D721Med (cell line): ENCODE results near the gene TMEM231.

ENCODE experiments used
- DNase-seq: peaks from one replicate; pipeline ENCODE4 v3.0.0; 2011; ENCODE audit warnings: low spot score; ENCODE audit not compliant: insufficient read length
- FAIRE-seq: peaks from 2 replicates; lab custom pipeline; 2011; peaks lifted over from hg19 to GRCh38; lab: Jason Lieb, UNC
- CTCF ChIP-seq: IDR thresholded peaks from 2 replicates; pipeline ENCODE4 v1.5.1; 2012; ENCODE audit warnings: mild to moderate bottlenecking, control low read depth; ENCODE audit not compliant: insufficient read depth; ENCODE audit errors: missing control alignments

TMEM231 gene

GRCh38 chr16:75566040-75566757 lies 10.1 kb upstream of the TMEM231 start, which contains the start of gene GABARAPL2:
GABARAPL2 (plus strand) TSS chr16:75566379; CDS start chr16:75566487, 108 bp downstream.
- no peak for TF ChIP-seq CTCF
- DNase-seq (no peak), FAIRE-seq (no peak)

DNA sequence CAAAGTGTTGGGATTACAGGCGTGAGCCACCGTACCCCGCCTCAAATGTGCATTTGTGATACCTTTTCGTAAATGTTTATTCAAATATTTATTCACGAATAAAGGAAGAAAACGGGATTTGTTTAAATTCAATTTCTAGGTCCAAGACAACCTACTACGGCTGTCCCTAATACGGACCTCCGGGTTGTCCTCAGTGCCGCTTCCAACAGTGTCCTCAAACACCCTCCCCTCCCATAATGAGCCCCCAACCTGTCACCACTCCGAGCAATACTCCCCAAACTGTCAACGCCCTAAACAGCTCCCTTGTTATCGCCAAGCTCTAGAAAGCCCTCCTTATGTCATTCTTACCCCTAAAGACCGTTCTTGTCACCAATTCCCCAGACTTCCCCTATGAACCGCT lies 9.6 kb upstream of the TMEM231 start:
- FAIRE-seq (no peak), DNase-seq (no peak)

DNA sequence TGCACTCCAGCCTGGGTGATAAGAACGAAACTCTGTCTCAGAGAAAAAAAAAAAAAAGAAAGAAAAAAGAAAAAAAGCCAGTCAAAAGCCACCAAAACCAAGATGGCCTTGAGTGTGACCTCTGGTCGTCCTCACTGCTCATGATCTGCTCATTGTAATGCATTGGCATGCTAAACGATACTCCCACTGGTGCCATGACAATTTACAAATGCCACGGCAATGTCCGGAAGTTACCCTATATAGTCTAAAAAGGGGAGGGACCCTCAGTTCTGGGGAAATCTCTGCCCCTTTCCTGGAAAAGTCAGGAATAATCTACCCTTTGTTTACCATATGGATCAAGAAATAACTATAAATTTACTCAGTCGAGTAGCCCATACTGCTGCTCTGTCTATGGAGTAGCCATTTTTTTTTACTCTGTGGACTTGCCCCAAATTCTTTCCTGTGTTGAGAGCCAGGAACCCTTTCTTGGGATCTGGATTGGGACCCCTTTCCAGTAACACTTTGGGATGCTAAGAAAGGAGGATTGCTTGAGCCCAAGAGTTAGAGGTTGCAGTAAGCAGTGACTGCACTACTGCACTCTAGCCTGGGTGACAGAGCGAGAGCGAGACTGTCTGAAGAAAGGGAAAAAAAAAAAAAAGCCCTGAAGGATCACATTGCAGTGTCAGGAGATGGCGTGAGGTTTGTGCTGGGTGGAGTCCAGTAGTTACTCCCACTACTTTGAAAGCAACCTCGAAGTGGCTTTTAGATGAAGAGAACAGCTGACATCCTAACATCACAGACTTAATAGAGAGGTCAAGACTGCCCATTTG lies 3.7 kb upstream of the TMEM231 start:
- no peak for FAIRE-seq
- no peak for TF ChIP-seq CTCF
- DNase-seq: no peak

More for the DNA sequence above, 9.6 kb upstream of the TMEM231 start:
- no peak for TF ChIP-seq CTCF

- TF ChIP-seq CTCF: no peak
- DNase-seq (no peak), FAIRE-seq (no peak)
Observed at GRCh38 chr16:75558846-75559401, 2.9 kb upstream of the TMEM231 start.

GRCh38 chr16:75556431-75556950 lies 439 bp upstream of the TMEM231 start:
- DNase-seq (no peak), FAIRE-seq (no peak)
- no peak for TF ChIP-seq CTCF

DNA sequence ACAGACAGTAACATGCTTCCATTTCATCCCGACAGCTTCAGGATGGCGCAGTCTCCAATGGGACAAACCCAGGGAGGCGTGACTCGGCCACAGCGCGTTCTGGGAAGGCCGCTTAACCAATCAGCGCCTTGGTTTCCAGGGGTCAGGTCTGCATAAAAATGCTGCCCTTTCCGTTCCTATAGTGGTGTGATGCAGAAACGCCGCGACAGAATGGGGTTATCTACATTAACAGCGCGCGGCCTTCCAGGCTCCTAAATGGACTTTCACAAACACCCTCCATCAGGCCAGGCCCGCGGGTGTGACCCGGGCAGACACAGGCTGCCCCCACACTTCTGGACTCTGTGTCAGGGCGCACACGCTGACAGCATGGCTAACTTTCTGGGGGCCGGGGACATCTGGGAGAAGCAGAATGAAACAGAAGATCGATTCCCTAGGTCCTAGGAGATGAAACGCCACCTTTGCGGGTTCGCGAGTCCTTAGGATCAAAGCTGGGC lies 792 bp downstream of the TMEM231 start:
- TF ChIP-seq CTCF: no peak
- FAIRE-seq (no peak), DNase-seq (no peak)
